ENCODE measurements around the gene DACH1. TPM values are rescaled to one million over a fixed set of nuclear protein-coding genes. Genes with fewer than 3 reads are reported as not detected.
"Not testable (repeated sequence)": the region's sequence is repeated elsewhere in the genome, so short reads cannot be mapped to it uniquely, and the experiment has no call there.

Gene DACH1
- total and polyA plus RNA-seq, 2 of the 13 experiments (the other 11 are each of a cell fraction or from before 2014, with no cell fraction given), result not detected

DNA sequence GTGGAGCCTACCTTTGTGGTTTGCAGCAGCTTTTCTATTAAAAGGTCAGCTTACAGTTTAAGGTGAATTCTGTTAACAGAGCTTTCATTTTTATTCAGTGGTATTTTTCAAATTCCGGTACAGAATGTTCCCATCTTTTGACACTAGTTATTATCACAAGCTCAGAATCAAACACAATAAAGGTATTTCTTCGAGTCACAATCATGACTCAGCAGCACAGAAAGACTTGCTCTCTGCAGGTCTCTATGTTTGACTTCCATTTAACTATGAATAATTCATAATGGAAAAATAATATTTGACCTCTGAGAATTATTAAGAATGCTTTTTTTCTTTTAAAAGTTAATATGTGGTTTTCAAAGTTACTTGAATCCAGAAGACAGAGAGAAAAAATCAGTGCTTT is 28.2 kb downstream of the DACH1 start (continued):
- TF ChIP-seq PCBP1 (IDR thresholded peaks at IDR 0.05; ENCODE audit: borderline replicate concordance, low read depth, low read length), result no peak
- TF ChIP-seq MLLT10 (CRISPR knock-in tag; IDR thresholded peaks at IDR 0.05), result no peak
- no peak for TF ChIP-seq DR1 (CRISPR knock-in tag; IDR thresholded peaks at IDR 0.05)

DNA sequence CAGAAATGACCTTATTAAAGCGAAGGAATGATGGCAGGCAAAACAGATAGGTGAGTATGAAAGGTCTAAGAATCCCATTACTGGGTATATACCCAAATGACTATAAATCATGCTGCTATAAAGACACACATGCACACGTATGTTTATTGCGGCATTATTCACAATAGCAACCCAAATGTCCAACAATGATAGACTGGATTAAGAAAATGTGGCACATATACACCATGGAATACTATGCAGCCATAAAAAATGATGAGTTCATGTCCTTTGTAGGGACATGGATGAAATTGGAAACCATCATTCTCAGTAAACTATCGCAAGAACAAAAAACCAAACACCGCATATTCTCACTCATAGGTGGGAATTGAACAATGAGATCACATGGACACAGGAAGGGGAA is 29.4 kb downstream of the DACH1 start:
- in situ Hi-C loops (cut with HindIII; ENCODE audit: extremely low pct_ligation_motif_present, low pct_unique_long_range_greater_than_20kb); H3K79me2 ChIP-seq (ENCODE audit: insufficient read depth, low read length); H2AFZ ChIP-seq (ENCODE audit: low read length); H3K4me1 ChIP-seq (ENCODE audit: insufficient read depth, low read length); H3K27me3 ChIP-seq (ENCODE audit: control insufficient read depth in 1 of 2, insufficient read depth in 2 of 2, low read length in 2 of 2); H4K20me1 ChIP-seq (ENCODE audit: insufficient read depth, low read length); intact Hi-C loops (cut with micrococcal nuclease; ENCODE audit: unreplicated experiment); H3K9ac ChIP-seq (ENCODE audit: insufficient read depth, low read depth, low read length); H3K9me3 ChIP-seq (ENCODE audit: low read length); H3K4me2 ChIP-seq (ENCODE audit: low read depth, low read length); FAIRE-seq; POLR2A ChIA-PET; H3K4me3 ChIP-seq (replicated peaks in 1 of 3; ENCODE audit: insufficient read depth in 1 of 3, low read depth in 2 of 3, low read length in 3 of 3); H3K27ac ChIP-seq (ENCODE audit: extremely low read length, insufficient read depth, low read length); H3K36me3 ChIP-seq (replicated peaks in 1 of 2; ENCODE audit: control insufficient read depth in 1 of 2, insufficient read depth in 2 of 2, low read length in 2 of 2); CTCF ChIA-PET (ENCODE audit: low intra/inter-chr PET ratio, low total read pairs); ATAC-seq; DNase-seq (ENCODE audit: low spot score); BruUV-seq (replicated peaks): not testable (repeated sequence)
- WGBS (ENCODE audit: low lambda C conversion rate), result 40% methylated on average over 4 of the region's 5 CpGs

DNA sequence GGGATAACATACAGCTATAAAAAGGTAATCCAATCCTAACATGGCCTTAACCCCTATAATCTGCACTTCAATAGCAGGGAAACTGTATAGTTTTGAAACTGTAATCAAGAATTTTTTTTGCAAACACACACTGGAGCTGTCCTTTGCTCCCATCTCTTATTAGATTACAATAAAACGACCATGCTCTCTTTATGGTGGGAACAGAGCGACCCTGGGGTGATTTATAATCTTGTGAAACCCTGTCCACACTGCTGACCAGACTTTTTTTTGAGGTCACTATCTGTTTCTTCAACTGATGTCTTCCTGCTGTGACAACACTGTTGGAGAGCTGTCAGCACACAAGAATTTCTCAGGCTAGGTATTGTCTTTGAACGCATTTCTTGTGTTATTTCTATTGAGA is 35.3 kb downstream of the DACH1 start:
- H3K4me2 ChIP-seq (ENCODE audit: low read depth, low read length), result no peak overlapping the region
- H3K9me3 ChIP-seq (ENCODE audit: low read length), result no peaks in the 10 kb centered on the region
- H3K79me2 ChIP-seq (ENCODE audit: insufficient read depth, low read length), result no peaks in the 10 kb centered on the region
- ATAC-seq (no peak), FAIRE-seq (no peak), DNase-seq (ENCODE audit: low spot score) (no peak)
- ChIA-PET POLR2A (no interaction called here), CTCF (ENCODE audit: low intra/inter-chr PET ratio, low total read pairs) (no interaction called here)
- no peaks in the 10 kb centered on the region for H3K36me3 ChIP-seq (replicated peaks in 1 of 2; ENCODE audit: control insufficient read depth in 1 of 2, insufficient read depth in 2 of 2, low read length in 2 of 2)
- WGBS (ENCODE audit: low lambda C conversion rate), result 0% methylated on average over 3 of the region's 3 CpGs
- H2AFZ ChIP-seq (ENCODE audit: low read length), result no peak overlapping the region
- H3K27ac ChIP-seq (ENCODE audit: extremely low read length, insufficient read depth, low read length), result no peak overlapping the region
- H4K20me1 ChIP-seq (ENCODE audit: insufficient read depth, low read length), result no peaks in the 10 kb centered on the region
- no peaks in the 10 kb centered on the region for H3K4me1 ChIP-seq (ENCODE audit: insufficient read depth, low read length)
- intact Hi-C loops (cut with micrococcal nuclease; ENCODE audit: unreplicated experiment), result no loop called here
- H3K9ac ChIP-seq (ENCODE audit: insufficient read depth, low read depth, low read length), result no peak overlapping the region
- no TSS peak for BruUV-seq (replicated peaks)
- in situ Hi-C loops (cut with HindIII; ENCODE audit: extremely low pct_ligation_motif_present, low pct_unique_long_range_greater_than_20kb), result no loop called here
- no peaks in the 10 kb centered on the region for H3K27me3 ChIP-seq (ENCODE audit: control insufficient read depth in 1 of 2, insufficient read depth in 2 of 2, low read length in 2 of 2)
- no peak overlapping the region for H3K4me3 ChIP-seq (replicated peaks in 1 of 3; ENCODE audit: insufficient read depth in 1 of 3, low read depth in 2 of 3, low read length in 3 of 3)
- no peak for TF ChIP-seq ZNF775 (CRISPR knock-in tag; IDR thresholded peaks at IDR 0.05; ENCODE audit: borderline replicate concordance)
- TF ChIP-seq, protein P1, sequence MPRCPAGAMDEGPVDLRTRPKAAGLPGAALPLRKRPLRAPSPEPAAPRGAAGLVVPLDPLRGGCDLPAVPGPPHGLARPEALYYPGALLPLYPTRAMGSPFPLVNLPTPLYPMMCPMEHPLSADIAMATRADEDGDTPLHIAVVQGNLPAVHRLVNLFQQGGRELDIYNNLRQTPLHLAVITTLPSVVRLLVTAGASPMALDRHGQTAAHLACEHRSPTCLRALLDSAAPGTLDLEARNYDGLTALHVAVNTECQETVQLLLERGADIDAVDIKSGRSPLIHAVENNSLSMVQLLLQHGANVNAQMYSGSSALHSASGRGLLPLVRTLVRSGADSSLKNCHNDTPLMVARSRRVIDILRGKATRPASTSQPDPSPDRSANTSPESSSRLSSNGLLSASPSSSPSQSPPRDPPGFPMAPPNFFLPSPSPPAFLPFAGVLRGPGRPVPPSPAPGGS (CRISPR knock-in tag; IDR thresholded peaks at IDR 0.05), result no peak
- TF ChIP-seq TBX3 (IDR thresholded peaks at IDR 0.05; ENCODE audit: borderline replicate concordance), result no peak
- no peak for TF ChIP-seq ZNF75D (CRISPR knock-in tag; IDR thresholded peaks at IDR 0.05; ENCODE audit: borderline replicate concordance)
- TF ChIP-seq, protein P2, sequence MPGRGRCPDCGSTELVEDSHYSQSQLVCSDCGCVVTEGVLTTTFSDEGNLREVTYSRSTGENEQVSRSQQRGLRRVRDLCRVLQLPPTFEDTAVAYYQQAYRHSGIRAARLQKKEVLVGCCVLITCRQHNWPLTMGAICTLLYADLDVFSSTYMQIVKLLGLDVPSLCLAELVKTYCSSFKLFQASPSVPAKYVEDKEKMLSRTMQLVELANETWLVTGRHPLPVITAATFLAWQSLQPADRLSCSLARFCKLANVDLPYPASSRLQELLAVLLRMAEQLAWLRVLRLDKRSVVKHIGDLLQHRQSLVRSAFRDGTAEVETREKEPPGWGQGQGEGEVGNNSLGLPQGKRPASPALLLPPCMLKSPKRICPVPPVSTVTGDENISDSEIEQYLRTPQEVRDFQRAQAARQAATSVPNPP (CRISPR knock-in tag; IDR thresholded peaks at IDR 0.05), result no peak
- TF ChIP-seq PRPF4 (IDR thresholded peaks at IDR 0.05; ENCODE audit: low read depth, low read length, poor library complexity, severe bottlenecking), result no peak
- TF ChIP-seq TAF15 (IDR thresholded peaks at IDR 0.05; ENCODE audit: low read depth, low read length, poor library complexity, severe bottlenecking), result no peak

All from HepG2 (cell line).